Measurements from ENCODE around the gene NCLN. TPM values are rescaled to one million over a fixed set of nuclear protein-coding genes. Genes with fewer than 3 reads are reported as not detected.

Gene NCLN
- total and polyA plus RNA-seq, 9 donors, result 5.3 to 43.6 (median 22.1) TPM

- WGBS, 3 donors, result 82 to 95% (median 93%) methylated on average over 12 to 14 of the region's 14 CpGs
- peaks cover under 1% of the 10 kb centered on the region for H3K4me1 ChIP-seq (ENCODE audit: insufficient read depth)
- DNase-seq, result peak in 1 of 5 donors; percentile 15
- H3K9me3 ChIP-seq, result no peaks in the 10 kb centered on the region
- intact Hi-C loops (cut with DNase I), result no loop called here
- H3K27me3 ChIP-seq, result no peaks in the 10 kb centered on the region
- no peak for TF ChIP-seq EP300 (IDR thresholded peaks at IDR 0.05)
- no peak for TF ChIP-seq CTCF (IDR thresholded peaks at IDR 0.05)
- no peak for TF ChIP-seq POLR2A (IDR thresholded peaks at IDR 0.05)
- no peak overlapping the region for H3K27ac ChIP-seq
- H3K36me3 ChIP-seq, result no peaks in the 10 kb centered on the region
- no peak overlapping the region for H3K4me3 ChIP-seq
Measured at GRCh38 chr19:3192684-3193083, 7.0 kb downstream of the NCLN start.

GRCh38 chr19:3193256-3194105 is 7.8 kb downstream of the NCLN start:
- H3K36me3 ChIP-seq, result no peaks in the 10 kb centered on the region

GRCh38 chr19:3194106-3195087 is 8.7 kb downstream of the NCLN start:
- no peak overlapping the region for H3K4me3 ChIP-seq
- no peaks in the 10 kb centered on the region for H3K27me3 ChIP-seq
- 86 to 89% (median 88%) methylated on average over 17 of the region's 17 CpGs for WGBS, 3 donors
- no peaks in the 10 kb centered on the region for H3K36me3 ChIP-seq
- TF ChIP-seq CTCF (IDR thresholded peaks at IDR 0.05), result no peak
- TF ChIP-seq EP300 (IDR thresholded peaks at IDR 0.05), result no peak
- TF ChIP-seq POLR2A (IDR thresholded peaks at IDR 0.05), result no peak
- no peaks in the 10 kb centered on the region for H3K4me1 ChIP-seq (ENCODE audit: insufficient read depth)
- intact Hi-C loops (cut with DNase I), result no loop called here
- no peaks in the 10 kb centered on the region for H3K9me3 ChIP-seq
- DNase-seq, result peak in 1 of 5 donors; percentile 14
- no peak overlapping the region for H3K27ac ChIP-seq

More at GRCh38 chr19:3193256-3194105, 7.8 kb downstream of the NCLN start:
- intact Hi-C loops (cut with DNase I), result no loop called here
- WGBS, 3 donors, result 85 to 88% (median 86%) methylated on average over 40 of the region's 40 CpGs
- Histone ChIP-seq H3K27me3 (no peaks in the 10 kb centered on the region), H3K27ac (no peak overlapping the region), H3K4me3 (no peak overlapping the region), H3K4me1 (ENCODE audit: insufficient read depth) (no peaks in the 10 kb centered on the region), H3K9me3 (no peaks in the 10 kb centered on the region)
- DNase-seq, result peak in 2 of 5 donors; percentile 17
- TF ChIP-seq CTCF (IDR thresholded peaks at IDR 0.05) (no peak), POLR2A (IDR thresholded peaks at IDR 0.05) (no peak), EP300 (IDR thresholded peaks at IDR 0.05) (no peak)
